GDM1 (cell line): ENCODE data around the gene POLR1H.
"Not testable (repeated sequence)": the region's sequence is repeated elsewhere in the genome, so short reads cannot be mapped to it uniquely, and the experiment has no call there.

Experiments used
- DNase-seq: peaks from one replicate; lab custom pipeline; 2025; lab: John Stamatoyannopoulos, UW

Gene POLR1H

GRCh38 chr6:30061092-30061857 is at the start of gene POLR1H:
TSS of gene POLR1H (plus strand) at chr6:30061265. CDS start at chr6:30061525, 260 bp downstream.
- DNase-seq, result peak; percentile 88

GRCh38 chr6:30013291-30013922 is 47.7 kb upstream of the POLR1H start:
- no peak for DNase-seq

- no peak for DNase-seq
Observed at GRCh38 chr6:30019819-30020218, 41.2 kb upstream of the POLR1H start.

- DNase-seq, result no peak
Observed at GRCh38 chr6:30020626-30021025, 40.4 kb upstream of the POLR1H start.

GRCh38 chr6:30022189-30022588 is 38.9 kb upstream of the POLR1H start:
- no peak for DNase-seq

GRCh38 chr6:30022712-30023111 is 38.4 kb upstream of the POLR1H start:
- not testable (repeated sequence) for DNase-seq

GRCh38 chr6:30025186-30025585 is 35.9 kb upstream of the POLR1H start:
- no peak for DNase-seq

GRCh38 chr6:30029588-30029987 is 31.5 kb upstream of the POLR1H start:
- no peak for DNase-seq

GRCh38 chr6:30031381-30031780 is 29.7 kb upstream of the POLR1H start:
- DNase-seq, result no peak

GRCh38 chr6:30033440-30033839 is 27.6 kb upstream of the POLR1H start:
- DNase-seq, result not testable (repeated sequence)

GRCh38 chr6:30035784-30036183 is 25.3 kb upstream of the POLR1H start:
- no peak for DNase-seq

GRCh38 chr6:30037182-30037788 is 23.8 kb upstream of the POLR1H start:
- no peak for DNase-seq

GRCh38 chr6:30041221-30041620 is 19.8 kb upstream of the POLR1H start:
- DNase-seq, result no peak

GRCh38 chr6:30041821-30042220 is 19.2 kb upstream of the POLR1H start:
- DNase-seq, result no peak

GRCh38 chr6:30042476-30042875 is 18.6 kb upstream of the POLR1H start:
- no peak for DNase-seq

- no peak for DNase-seq
Observed at GRCh38 chr6:30042914-30043313, 18.2 kb upstream of the POLR1H start.

- DNase-seq, result no peak
Observed at GRCh38 chr6:30043744-30044143, 17.3 kb upstream of the POLR1H start.

- no peak for DNase-seq
Observed at GRCh38 chr6:30044630-30045029, 16.4 kb upstream of the POLR1H start.

- DNase-seq, result no peak
Observed at GRCh38 chr6:30047220-30047619, 13.8 kb upstream of the POLR1H start.

GRCh38 chr6:30053682-30054081 is 7.4 kb upstream of the POLR1H start:
- DNase-seq, result no peak

- no peak for DNase-seq
Observed at GRCh38 chr6:30055513-30055912, 5.6 kb upstream of the POLR1H start.

GRCh38 chr6:30060606-30061091 is 416 bp upstream of the POLR1H start:
- no peak for DNase-seq

- peak; percentile 26 for DNase-seq
Observed at GRCh38 chr6:30061858-30062458, 893 bp downstream of the POLR1H start.
